GM21786 (cell line): ENCODE data around the gene EME2.

ENCODE experiments used
- ATAC-seq: cut with Tn5 transposase; IDR thresholded peaks from one replicate; pipeline ENCODE4 v1.9.1; 2021; ENCODE audit not compliant: unreplicated experiment

EME2 gene

GRCh38 chr16:1766231-1766630 is 6.4 kb upstream of the EME2 start:
- ATAC-seq, result no peak

GRCh38 chr16:1766701-1767100 is 5.9 kb upstream of the EME2 start:
- no peak for ATAC-seq

- ATAC-seq, result no peak
Measured at GRCh38 chr16:1767116-1767994, 5.3 kb upstream of the EME2 start.

GRCh38 chr16:1768061-1768766 is 4.4 kb upstream of the EME2 start:
- ATAC-seq, result no peak

GRCh38 chr16:1768767-1769401 is 3.7 kb upstream of the EME2 start:
- ATAC-seq, result no peak

- ATAC-seq, result no peak
Measured at GRCh38 chr16:1769402-1770300, 3.0 kb upstream of the EME2 start.

- no peak for ATAC-seq
Measured at GRCh38 chr16:1770328-1771187, 2.1 kb upstream of the EME2 start.

GRCh38 chr16:1771188-1771863 is 1.3 kb upstream of the EME2 start, which contains the start of gene NME3:
Gene NME3 (minus strand): TSS chr16:1771543. CDS start chr16:1771534, 9 bp downstream.
- ATAC-seq, result peak; percentile 34

- ATAC-seq, result no peak
Measured at GRCh38 chr16:1771864-1772361, 697 bp upstream of the EME2 start.

GRCh38 chr16:1772908-1773702 is 495 bp downstream of the EME2 start, which contains the start of gene MRPS34:
Gene MRPS34 (minus strand): TSS chr16:1773134. CDS start chr16:1773119, 15 bp downstream.
- peak; percentile 39 for ATAC-seq

GRCh38 chr16:1773703-1774447 is 1.3 kb downstream of the EME2 start:
- no peak for ATAC-seq

GRCh38 chr16:1774448-1774780 is 1.8 kb downstream of the EME2 start:
- no peak for ATAC-seq

- no peak for ATAC-seq
Measured at GRCh38 chr16:1775006-1775845, 2.6 kb downstream of the EME2 start.

GRCh38 chr16:1775846-1776671 is 3.4 kb downstream of the EME2 start:
- ATAC-seq, result no peak

GRCh38 chr16:1776672-1776955 is 4.0 kb downstream of the EME2 start:
- ATAC-seq, result no peak

GRCh38 chr16:1776991-1777374 is 4.4 kb downstream of the EME2 start:
- ATAC-seq, result no peak
